C4-2B (cell line): ENCODE results near the gene OR2V2.

Source experiments
- CTCF ChIP-seq: fragments of 450-650 bp; conservative IDR thresholded peaks from 2 replicates; pipeline ENCODE4 v1.5.1; 2017; ENCODE audit warnings: mild to moderate bottlenecking
- ZFX ChIP-seq: fragments of 450-650 bp; IDR thresholded peaks from 2 replicates; pipeline ENCODE4 v1.6.1; 2017

GRCh38 chr5:181164076-181164952, 16.9 kb downstream of the OR2V2 start:
- no peak for TF ChIP-seq CTCF
- TF ChIP-seq ZFX: no peak
